Measurements from ENCODE around the gene GPNMB.

Gene GPNMB

DNA sequence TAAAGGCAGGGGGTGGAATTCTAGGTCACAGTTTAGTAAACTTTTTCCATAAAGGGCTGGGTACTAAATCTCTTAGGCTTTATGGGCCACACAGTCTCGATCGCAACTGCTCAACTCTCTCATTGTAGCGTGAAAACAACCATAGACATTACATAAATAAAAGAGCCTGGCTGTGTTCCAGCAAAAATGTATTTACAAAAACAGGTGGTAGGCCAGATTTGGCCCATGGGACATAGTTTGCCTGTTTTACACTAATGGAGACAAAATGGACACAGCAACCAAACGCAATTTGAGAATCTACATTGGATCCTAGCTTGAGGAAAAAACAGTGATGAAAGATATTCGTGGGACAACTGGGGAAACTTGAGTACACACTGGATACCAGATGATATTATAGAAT, 29.3 kb downstream of the GPNMB start:
- peak in 2 of 3 experiments; percentile 19 to 53 for DNase-seq

DNA sequence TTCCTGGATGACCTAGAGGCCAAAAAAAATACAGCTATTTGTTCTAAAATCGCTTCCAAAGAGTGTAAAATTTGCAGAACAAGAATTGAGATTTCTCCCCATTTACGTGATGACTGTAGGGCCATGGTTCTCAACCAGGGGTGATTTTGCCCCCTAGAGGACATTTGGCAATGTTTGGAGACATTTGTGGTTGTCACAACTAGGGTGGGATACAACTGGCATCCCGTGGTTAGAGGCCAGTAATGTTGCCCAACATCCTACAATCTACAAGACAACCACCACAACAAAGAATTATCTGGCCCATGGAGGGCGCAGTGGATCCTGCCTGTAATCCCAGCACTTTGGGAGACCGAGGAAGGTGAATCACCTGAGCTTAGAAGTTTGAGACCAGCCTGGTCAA, 29.8 kb downstream of the GPNMB start:
- no peak for DNase-seq

DNA sequence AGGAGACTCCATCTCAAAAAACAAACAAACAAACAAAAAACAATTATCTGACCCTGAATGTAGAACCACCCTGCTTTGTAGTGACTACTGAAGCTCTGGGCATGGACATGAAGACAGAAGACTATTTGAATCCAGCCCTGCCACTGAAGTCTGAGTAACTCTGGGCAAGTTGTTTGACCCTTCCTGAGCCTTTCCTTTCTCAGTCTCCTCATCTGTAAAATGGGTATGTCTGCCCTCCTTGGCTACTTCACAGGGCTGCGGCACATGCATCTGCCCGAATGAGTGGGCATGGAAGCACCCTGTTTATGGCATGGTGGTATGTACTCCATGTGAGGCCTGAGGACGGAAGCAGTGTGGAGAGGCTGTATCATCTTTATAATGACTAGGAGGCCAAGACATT, 30.4 kb downstream of the GPNMB start:
- no peak for DNase-seq

DNA sequence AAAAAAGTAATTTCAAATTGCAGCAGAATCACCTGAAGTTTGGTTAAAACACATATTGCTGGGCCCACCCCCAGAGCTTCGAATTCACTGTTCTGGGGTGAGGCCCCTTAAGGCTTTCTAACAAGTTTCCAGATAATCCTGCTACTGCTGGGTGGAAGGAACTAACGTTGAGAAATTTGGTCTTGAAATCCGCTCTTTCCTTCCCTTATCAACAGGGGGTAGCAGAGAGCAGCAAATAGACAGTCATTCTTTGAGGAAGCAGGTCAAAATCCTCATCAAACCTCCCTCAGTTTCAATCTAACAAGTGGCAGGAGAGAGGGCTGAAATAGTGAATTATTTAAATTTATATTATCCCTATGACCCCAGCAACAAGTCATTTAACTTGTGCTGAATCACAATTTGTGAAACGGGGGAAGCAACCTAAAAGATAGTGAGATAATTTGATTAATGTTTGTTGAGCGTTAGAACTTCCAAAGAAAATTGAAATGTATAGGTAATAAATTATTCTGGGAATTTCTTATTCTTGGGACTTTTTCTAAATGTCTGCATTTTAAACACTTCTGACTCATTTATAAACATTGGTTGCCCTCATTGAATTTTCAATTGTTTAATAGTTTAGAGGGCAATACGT, 30.9 kb downstream of the GPNMB start:
- DNase-seq = peak; percentile 49 to 88 (median 76)

- DNase-seq = no peak
Measured at GRCh38 chr7:23279819-23280525, 33.4 kb downstream of the GPNMB start.

DNA sequence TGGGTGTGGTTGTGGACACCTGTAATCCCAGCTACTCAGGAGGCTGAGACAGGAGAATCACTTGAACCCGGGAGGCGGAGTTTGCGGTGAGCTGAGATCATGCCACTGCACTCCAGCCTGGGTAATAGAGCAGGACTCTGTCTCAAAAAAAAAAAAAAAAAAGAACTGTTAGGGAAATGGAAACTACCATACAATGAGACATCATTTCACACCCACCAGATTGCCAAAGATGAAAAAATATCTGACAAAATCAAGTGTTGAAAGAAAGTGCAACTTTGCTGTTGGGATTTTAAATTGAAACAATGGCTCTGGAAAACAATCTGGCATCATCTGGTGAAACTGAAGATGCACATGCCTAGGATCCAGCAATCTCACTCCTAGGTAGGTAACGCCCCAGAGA, 36.5 kb downstream of the GPNMB start:
- no peak for DNase-seq

- DNase-seq = no peak
Measured at GRCh38 chr7:23284871-23285270, 38.3 kb downstream of the GPNMB start.

- DNase-seq = no peak
Measured at GRCh38 chr7:23285657-23286646, 39.4 kb downstream of the GPNMB start.

DNA sequence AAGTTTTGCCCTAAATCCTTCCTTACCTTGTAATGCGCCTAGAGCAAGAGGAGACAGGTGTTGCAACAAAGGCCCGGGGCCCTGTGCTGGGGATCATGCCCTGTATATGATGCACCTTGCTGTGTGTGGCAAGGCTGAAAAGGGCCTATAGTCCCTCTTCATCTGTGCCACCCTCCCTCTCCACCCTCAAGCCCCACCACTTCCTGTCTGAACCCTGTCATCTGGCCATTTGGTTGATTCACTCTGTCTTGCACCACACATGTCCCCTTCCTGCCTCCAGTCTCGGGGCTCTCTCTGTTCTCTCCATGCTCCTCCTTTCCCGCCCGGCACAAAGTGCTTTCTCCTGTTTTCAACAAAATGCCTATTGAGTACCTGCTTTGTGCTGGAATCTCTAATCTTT, 41.0 kb downstream of the GPNMB start:
- no peak for DNase-seq

DNA sequence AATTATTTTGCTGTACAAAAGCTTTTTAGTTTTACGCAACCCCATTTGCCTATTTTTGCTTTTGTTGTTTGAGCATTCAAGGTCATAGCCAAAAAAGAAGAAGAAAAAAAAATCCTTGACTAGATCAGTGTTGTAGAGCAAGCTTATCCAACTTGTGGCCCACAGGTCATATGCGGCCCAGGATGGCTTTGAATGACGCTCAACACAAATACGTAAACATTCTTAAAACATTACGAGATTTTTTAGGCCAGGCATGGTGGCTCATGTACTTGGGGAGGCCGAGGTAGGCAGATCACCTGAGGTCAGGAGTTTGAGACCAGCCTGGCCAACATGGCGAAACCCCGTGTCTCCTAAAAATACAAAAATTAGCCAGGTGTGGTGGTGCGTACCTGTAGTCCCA, 44.4 kb downstream of the GPNMB start:
- DNase-seq = no peak

DNA sequence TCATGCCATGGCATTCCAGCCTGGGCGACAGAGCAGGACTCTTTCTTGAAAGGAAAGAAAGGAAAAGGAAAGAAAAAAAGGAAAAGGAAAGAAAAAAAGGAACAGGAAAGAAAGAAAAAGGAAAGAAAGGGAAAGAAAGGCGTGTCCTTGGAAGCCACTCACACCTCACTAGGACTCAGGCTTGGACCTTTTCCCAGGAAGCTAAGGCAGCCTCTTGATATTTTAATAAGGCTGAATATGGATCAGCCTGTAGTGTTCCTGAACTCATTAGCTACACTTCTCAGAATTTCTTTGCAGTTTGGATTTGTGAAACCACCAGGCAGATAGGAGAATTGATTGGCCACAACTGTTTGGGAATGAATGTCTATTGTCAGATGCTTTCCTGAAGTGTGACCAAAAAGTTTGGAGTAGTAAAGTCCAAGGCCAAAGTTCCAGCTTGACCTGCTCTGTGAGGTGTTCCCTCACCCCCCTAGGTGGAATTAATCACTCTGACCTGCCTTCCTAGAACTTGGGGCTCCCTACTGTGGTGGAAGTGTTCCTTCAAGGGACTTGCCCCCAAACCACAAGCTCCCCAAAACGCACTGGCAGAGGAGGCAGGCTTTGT, 45.5 kb downstream of the GPNMB start:
- DNase-seq = no peak

DNA sequence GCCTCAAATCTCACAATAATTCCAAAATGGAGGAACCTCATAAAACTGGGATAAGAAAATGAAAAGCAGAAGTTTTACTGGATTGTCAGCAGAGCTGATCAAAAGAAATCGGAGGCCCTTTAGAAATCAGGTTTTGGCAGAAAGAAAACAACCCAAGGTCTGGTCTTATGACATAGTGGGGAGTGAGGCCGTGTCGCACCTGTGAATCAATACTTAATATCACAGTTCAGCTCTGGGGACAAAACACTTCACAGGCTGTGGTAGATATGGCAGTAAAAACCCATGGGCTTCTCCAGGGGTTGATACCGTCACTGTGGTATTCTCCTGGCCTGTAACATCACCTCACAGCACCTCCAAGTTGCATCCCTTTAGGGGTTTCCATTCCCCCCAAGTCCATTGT, 46.0 kb downstream of the GPNMB start:
- peak in 1 of 3 experiments; percentile 77 for DNase-seq

DNA sequence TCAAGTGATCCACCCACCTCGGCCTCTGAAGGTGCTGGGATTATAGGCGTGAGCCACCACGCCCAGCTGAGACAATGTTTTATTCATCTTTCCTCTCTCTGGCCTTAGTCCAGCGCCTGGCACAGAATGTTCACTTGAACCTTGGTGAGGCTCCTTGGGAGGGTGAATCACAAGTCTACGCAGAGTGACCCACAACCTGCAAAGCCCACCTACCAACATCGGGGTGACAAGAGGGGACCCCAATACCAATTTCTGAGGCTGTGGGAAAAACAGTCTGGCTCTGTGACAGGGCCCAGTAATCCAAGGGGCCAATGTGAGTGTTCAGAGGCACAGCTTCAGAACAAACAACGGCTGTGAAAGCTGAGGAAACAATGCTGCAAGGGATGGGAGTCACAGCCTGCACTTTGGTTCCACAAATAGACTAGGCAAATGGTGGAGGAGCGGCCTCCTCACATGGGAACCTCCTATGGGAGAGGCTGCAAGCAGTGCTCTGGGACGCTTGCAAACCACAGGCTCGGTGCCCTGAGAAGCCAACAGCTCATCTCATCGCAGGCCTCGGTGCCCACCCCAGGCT, 47.0 kb downstream of the GPNMB start:
- DNase-seq = no peak

DNA sequence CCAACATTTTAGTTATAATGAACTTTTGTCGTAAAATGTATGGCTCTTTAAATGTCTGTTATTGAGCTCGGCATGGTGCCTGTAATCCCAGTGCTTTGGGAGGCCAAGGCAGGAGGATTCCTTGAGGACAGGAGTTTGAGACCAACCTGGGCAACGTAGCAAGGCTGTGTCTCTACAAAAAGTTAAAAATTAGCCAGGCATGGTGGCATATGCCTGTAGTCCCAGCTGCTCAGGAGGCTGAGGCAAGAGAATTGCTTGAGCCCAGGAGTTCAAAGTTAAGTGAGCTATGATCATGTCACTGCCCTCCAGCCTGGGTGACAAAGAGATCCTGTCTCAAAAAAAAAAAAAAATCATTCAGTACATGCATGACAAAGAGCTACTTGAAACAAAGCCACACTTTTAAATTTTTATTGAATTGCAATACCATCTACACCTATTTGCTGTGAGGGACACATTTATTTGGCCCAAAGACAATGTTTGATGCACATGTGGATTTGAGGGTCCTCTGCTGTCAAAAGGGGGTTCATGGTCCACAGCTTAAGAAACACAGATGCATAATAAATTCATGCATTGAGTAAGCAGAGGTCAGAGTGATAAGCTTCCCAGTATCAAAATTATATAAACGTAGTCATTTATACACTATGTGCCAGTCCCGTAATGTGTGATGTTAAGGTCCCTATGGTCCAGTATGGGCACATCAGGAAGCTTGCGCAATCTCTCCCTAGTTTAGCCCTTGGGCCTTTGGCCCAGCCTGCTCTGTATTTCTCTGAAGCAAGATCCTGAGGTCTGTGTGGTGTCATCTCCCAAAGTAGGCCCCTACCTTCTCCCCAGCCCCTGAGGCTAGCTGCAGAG, 48.2 kb downstream of the GPNMB start:
- DNase-seq = no peak

GRCh38 chr7:23295401-23295697, 48.8 kb downstream of the GPNMB start:
- DNase-seq = peak in 2 of 3 experiments; percentile 52 to 76

DNA sequence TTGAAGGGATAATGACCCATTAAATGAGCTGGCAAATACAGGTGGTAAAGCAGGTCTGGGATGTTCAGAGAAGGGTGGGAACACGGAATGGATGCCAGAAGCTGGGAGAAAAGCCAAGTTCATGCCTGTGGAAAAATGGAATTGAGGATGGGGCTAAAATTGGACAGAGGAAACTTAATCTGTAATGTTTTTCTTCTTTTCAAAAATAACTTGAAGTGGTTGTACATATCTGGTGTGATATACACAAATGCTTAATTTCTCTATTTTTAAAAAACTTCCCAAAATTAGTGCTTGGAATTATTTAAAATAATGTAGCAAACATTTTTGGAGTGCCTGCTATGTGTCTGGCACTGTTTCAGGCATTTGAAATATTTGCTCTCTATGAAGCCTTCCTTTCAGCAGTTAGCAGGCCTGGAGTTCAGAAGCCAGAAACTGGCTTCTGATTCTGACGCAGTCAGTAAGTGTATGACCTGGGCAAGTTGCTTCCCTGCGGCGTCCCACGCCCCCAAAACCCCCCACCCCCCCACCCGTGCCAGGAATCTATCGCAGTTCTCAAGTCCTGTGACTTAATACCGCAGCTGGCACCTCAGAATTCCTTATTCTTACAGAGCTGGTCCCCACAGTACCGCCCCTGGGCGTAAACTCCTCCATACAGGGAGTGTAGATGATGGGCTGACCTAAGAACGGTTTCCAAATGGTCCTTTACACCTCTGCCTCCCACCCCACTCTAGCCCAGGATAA, 51.7 kb downstream of the GPNMB start:
- DNase-seq = no peak

- peak; percentile 96 to 99 (median 98) for DNase-seq
Measured at GRCh38 chr7:23298885-23299769, 52.6 kb downstream of the GPNMB start, which contains the start of gene MALSU1. Gene MALSU1, plus strand, starts transcription at chr7:23299339. Its CDS starts 14 bp downstream, at chr7:23299353.

DNA sequence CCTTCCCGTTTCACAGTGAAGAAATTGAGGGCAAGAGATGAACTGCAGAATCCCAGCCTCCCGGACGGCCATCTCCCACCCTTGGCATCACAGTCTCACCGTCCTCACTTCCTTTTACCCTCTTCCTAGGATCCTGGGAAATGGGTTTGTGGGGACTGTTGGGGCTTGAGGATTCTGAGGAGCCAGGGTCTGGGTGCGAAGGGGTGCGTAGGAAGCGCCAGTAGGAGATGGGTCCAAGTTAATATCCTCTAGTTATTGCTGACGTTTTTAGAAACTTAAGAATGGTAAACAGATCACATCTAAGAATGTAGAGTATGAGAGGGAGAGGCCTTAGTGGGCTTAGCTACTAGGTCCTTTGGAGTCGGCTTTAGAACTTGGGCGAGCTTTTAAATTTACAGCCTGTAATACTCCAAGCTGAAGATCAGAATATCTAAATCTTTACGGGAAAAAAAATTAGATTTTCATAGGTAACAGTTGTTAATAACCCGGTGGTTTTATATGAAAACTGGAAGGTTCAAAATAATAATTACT, 53.3 kb downstream of the GPNMB start:
- no peak for DNase-seq

- DNase-seq = no peak
Measured at GRCh38 chr7:23306936-23307521, 60.5 kb downstream of the GPNMB start.
